Astrocyte (in vitro differentiated cells and primary cell): ENCODE data around the gene CAMK2G. TPM values are rescaled to one million over a fixed set of nuclear protein-coding genes. Genes with fewer than 3 reads are reported as not detected.

Source experiments
- DNase-seq: peaks from one replicate; pipeline ENCODE4 v3.0.0-alpha.2; 2010; ENCODE audit warnings: low read depth
- FAIRE-seq: peaks from 2 replicates; lab custom pipeline; 2011; peaks lifted over from hg19 to GRCh38; lab: Jason Lieb, UNC
- H2AFZ ChIP-seq: 2 replicates; pipeline ENCODE4 v1.6.0; 2012; ENCODE audit warnings: low read depth, low read length, inconsistent platforms
- H3K27ac ChIP-seq: 2 replicates; pipeline ENCODE4 v1.5.1; 2011; ENCODE audit warnings: low read depth, low read length, inconsistent platforms
- H3K27me3 ChIP-seq: 2 replicates; pipeline ENCODE4 v1.6.0; 2011; ENCODE audit warnings: low read length, inconsistent platforms; ENCODE audit not compliant: insufficient read depth
- H3K36me3 ChIP-seq: 2 replicates; pipeline ENCODE4 v1.5.1; 2011; ENCODE audit warnings: low read length, inconsistent platforms; ENCODE audit not compliant: insufficient read depth
- H3K4me1 ChIP-seq: 2 replicates; pipeline ENCODE4 v1.5.1; 2011; ENCODE audit warnings: low read length, inconsistent platforms; ENCODE audit not compliant: insufficient read depth
- H3K4me2 ChIP-seq: 2 replicates; pipeline ENCODE4 v1.6.0; 2012; ENCODE audit warnings: low read length, inconsistent platforms
- H3K4me3 ChIP-seq: 2 replicates; pipeline ENCODE4 v1.5.1; 2011; ENCODE audit warnings: low read depth, mild to moderate bottlenecking, low read length, inconsistent platforms; ENCODE audit not compliant: insufficient read depth
- H3K79me2 ChIP-seq: 2 replicates; pipeline ENCODE4 v1.6.0; 2012; ENCODE audit warnings: mild to moderate bottlenecking, low read length, inconsistent platforms; ENCODE audit not compliant: insufficient read depth
- H3K9ac ChIP-seq: 2 replicates; pipeline ENCODE4 v1.6.0; 2012; ENCODE audit warnings: mild to moderate bottlenecking, low read length, inconsistent platforms
- H3K9me3 ChIP-seq: 2 replicates; pipeline ENCODE4 v1.5.1; 2012; ENCODE audit warnings: low read depth, mild to moderate bottlenecking, low read length, inconsistent platforms; ENCODE audit not compliant: insufficient read depth
- H4K20me1 ChIP-seq: 2 replicates; pipeline ENCODE4 v1.6.0; 2012; ENCODE audit warnings: low read length, inconsistent platforms; ENCODE audit not compliant: insufficient read depth
- H3K27ac Mint-ChIP-seq: one replicate; pipeline ENCODE4 v1.8.0; 2021; ENCODE audit warnings: mild to moderate bottlenecking, mixed read lengths; ENCODE audit not compliant: unreplicated experiment
- H3K27me3 Mint-ChIP-seq: one replicate; pipeline ENCODE4 v1.8.0; 2021; ENCODE audit warnings: low read depth, mixed read lengths; ENCODE audit not compliant: unreplicated experiment
- H3K36me3 Mint-ChIP-seq: one replicate; pipeline ENCODE4 v1.8.0; 2021; ENCODE audit warnings: low read depth, mixed read lengths; ENCODE audit not compliant: unreplicated experiment
- H3K4me1 Mint-ChIP-seq: one replicate; pipeline ENCODE4 v1.8.0; 2021; ENCODE audit warnings: low read depth, mixed read lengths; ENCODE audit not compliant: unreplicated experiment
- H3K4me3 Mint-ChIP-seq: one replicate; pipeline ENCODE4 v1.8.0; 2021; ENCODE audit warnings: mild to moderate bottlenecking, moderate library complexity, mixed read lengths; ENCODE audit not compliant: unreplicated experiment
- H3K9me3 Mint-ChIP-seq: one replicate; pipeline ENCODE4 v1.8.0; 2021; ENCODE audit warnings: mild to moderate bottlenecking, mixed read lengths; ENCODE audit not compliant: unreplicated experiment
- EZH2 ChIP-seq: IDR thresholded peaks from 2 replicates; pipeline ENCODE4 v1.6.1; 2012; ENCODE audit warnings: mild to moderate bottlenecking, low read length, inconsistent platforms; ENCODE audit not compliant: insufficient read depth
- total RNA-seq: library from RNA; stranded (reverse); gene quantifications from 2 replicates; pipeline ENCODE4 v1.2.1, GENCODE V29; 2021
- TF ChIP-seq, protein P1 (sequence below): IDR thresholded peaks from 2 replicates; pipeline ENCODE4 v1.5.1; 2011; ENCODE audit warnings: low read depth, mild to moderate bottlenecking, inconsistent platforms, low read length, moderate library complexity; ENCODE audit not compliant: insufficient read depth

Gene CAMK2G
- total RNA-seq, 1 donor from 2014 or later = 19.8 TPM

DNA sequence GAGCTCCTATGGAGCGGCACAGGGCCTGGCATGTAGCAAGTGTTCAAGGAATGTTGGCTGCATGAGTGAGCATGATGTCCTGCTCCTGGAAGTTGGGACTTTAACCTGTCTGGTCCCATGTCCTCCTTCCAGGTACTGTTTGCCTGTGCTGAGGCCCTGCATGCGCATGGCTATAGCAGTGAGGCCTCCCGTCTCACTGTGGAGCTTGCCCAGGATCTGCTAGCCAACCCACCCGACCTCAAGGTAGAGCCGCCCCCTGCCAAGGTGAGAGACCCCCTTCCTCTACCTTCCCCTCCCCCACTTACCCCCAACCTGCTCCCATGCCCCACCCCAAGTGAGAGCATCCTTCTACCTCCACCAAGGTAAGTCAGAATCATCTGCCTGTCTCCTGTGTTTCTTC lies 80.9 kb downstream of the CAMK2G start:
- Histone ChIP-seq H3K4me2 (no peak overlapping the region), H3K27me3 (no peaks in the 10 kb centered on the region), H3K9ac (no peak overlapping the region), H3K4me1 (no peaks in the 10 kb centered on the region), H2AFZ (no peak overlapping the region), H3K9me3 (no peaks in the 10 kb centered on the region), H3K36me3 (peaks cover 46% of the 10 kb centered on the region), H3K79me2 (peaks cover 11% of the 10 kb centered on the region), H3K4me3 (no peak overlapping the region), H3K27ac (no peak overlapping the region), H4K20me1 (peaks cover 40% of the 10 kb centered on the region)
- DNase-seq (no peak), FAIRE-seq (no peak)
- H3K4me3 Mint-ChIP-seq = no peak overlapping the region
- H3K27ac Mint-ChIP-seq = no peak overlapping the region
- no peaks in the 10 kb centered on the region for H3K9me3 Mint-ChIP-seq
- peaks cover 44% of the 10 kb centered on the region for H3K36me3 Mint-ChIP-seq
- no peak for TF ChIP-seq EZH2
- TF ChIP-seq, protein P1, sequence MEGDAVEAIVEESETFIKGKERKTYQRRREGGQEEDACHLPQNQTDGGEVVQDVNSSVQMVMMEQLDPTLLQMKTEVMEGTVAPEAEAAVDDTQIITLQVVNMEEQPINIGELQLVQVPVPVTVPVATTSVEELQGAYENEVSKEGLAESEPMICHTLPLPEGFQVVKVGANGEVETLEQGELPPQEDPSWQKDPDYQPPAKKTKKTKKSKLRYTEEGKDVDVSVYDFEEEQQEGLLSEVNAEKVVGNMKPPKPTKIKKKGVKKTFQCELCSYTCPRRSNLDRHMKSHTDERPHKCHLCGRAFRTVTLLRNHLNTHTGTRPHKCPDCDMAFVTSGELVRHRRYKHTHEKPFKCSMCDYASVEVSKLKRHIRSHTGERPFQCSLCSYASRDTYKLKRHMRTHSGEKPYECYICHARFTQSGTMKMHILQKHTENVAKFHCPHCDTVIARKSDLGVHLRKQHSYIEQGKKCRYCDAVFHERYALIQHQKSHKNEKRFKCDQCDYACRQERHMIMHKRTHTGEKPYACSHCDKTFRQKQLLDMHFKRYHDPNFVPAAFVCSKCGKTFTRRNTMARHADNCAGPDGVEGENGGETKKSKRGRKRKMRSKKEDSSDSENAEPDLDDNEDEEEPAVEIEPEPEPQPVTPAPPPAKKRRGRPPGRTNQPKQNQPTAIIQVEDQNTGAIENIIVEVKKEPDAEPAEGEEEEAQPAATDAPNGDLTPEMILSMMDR = no peak
- no peaks in the 10 kb centered on the region for H3K27me3 Mint-ChIP-seq
- no peaks in the 10 kb centered on the region for H3K4me1 Mint-ChIP-seq

DNA sequence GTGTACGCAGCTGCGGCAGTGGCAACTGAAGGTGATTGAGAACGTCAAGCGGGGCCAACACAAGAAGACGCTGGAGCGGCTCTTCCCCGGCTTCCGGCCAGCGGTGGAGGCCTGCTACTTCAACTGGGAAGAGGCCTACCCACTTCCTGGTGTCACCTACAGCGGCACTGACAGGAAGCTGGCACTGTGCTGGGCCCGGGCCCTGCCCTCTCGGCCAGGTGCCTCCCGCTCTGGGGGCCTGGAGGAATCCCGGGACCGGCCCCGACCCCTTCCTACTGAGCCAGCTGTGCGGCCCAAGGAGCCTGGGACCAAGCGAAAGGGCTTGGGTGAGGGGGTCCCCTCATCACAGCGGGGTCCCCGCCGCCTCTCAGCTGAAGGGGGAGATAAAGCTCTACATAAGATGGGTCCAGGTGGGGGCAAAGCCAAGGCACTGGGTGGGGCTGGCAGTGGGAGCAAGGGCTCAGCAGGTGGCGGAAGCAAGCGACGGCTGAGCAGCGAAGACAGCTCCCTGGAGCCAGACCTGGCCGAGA lies 82.4 kb downstream of the CAMK2G start:
- Histone ChIP-seq H3K9me3 (no peaks in the 10 kb centered on the region), H2AFZ (no peak overlapping the region), H3K4me3 (no peak overlapping the region), H4K20me1 (peaks cover 50% of the 10 kb centered on the region), H3K9ac (no peak overlapping the region), H3K27me3 (no peaks in the 10 kb centered on the region), H3K36me3 (peaks cover 41% of the 10 kb centered on the region), H3K4me1 (peaks cover 5% of the 10 kb centered on the region), H3K27ac (no peak overlapping the region), H3K79me2 (peaks cover 26% of the 10 kb centered on the region), H3K4me2 (no peak overlapping the region)
- TF ChIP-seq, protein P1 = no peak
- no peak for TF ChIP-seq EZH2
- Mint-ChIP-seq H3K4me1 (peaks cover 5% of the 10 kb centered on the region), H3K36me3 (peaks cover 36% of the 10 kb centered on the region), H3K9me3 (no peaks in the 10 kb centered on the region), H3K27me3 (no peaks in the 10 kb centered on the region), H3K4me3 (no peak overlapping the region), H3K27ac (no peak overlapping the region)
- DNase-seq (no peak), FAIRE-seq (no peak)

DNA sequence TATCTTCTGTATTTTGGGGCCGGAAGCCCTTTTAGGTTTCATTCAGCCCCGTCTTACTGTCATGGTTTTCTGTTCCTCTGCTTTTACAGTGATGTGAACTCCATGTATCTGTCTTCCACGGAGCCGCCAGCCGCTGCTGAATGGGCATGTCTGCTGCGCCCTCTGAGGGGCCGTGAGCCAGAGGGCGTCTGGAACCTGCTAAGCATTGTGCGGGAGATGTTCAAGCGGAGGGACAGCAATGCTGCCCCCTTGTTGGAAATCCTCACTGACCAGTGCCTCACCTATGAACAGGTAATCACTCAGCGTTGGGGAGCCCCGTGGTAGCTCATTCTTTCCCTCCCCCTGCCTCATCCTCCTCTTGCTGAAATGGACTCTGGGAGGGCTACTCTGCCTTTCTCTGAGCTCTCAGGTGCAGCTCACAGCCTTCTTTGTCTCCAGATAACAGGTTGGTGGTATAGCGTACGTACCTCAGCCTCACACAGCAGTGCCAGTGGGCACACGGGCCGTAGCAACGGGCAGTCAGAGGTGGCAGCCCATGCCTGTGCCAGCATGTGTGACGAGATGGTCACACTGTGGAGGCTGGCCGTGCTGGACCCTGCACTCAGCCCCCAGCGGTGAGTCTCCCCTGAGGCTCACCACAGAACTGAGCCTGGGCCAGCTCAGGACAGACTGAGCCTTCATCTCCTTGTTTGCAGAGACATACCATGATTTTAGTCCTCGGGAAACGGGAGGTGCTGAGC lies 83.3 kb downstream of the CAMK2G start:
- Histone ChIP-seq H3K9ac (no peak overlapping the region), H3K4me1 (peaks cover 10% of the 10 kb centered on the region), H2AFZ (no peak overlapping the region), H3K27ac (no peak overlapping the region), H3K9me3 (no peaks in the 10 kb centered on the region), H3K79me2 (peaks cover 35% of the 10 kb centered on the region), H3K36me3 (peaks cover 36% of the 10 kb centered on the region), H3K27me3 (no peaks in the 10 kb centered on the region), H3K4me2 (no peak overlapping the region), H3K4me3 (no peak overlapping the region), H4K20me1 (peaks cover 51% of the 10 kb centered on the region)
- Mint-ChIP-seq H3K36me3 (peaks cover 34% of the 10 kb centered on the region), H3K27ac (no peak overlapping the region), H3K4me3 (no peak overlapping the region), H3K4me1 (peaks cover 9% of the 10 kb centered on the region), H3K27me3 (no peaks in the 10 kb centered on the region), H3K9me3 (no peaks in the 10 kb centered on the region)
- DNase-seq = no peak
- TF ChIP-seq, protein P1 = no peak
- TF ChIP-seq EZH2 = no peak
- FAIRE-seq = no peak
